H9 (cell line): Measurements from ENCODE around the gene NUTM2D. TPM values are rescaled to one million over a fixed set of nuclear protein-coding genes. Genes with fewer than 3 reads are reported as not detected.
"Not testable (repeated sequence)": the region's sequence is repeated elsewhere in the genome, so short reads cannot be mapped to it uniquely, and the experiment has no call there.

Experiments used
- DNase-seq: peaks from one replicate; pipeline ENCODE4 v3.0.0-alpha.2; 2017
- H2AFZ ChIP-seq: one replicate; pipeline ENCODE4 v1.6.1; 2013; ENCODE audit warnings: mild to moderate bottlenecking, low read length, control low read depth, moderate library complexity
- H2AK5ac ChIP-seq: 2 replicates; pipeline ENCODE4 v1.6.1; 2013; ENCODE audit warnings: low read length, control low read depth, mixed read lengths; ENCODE audit not compliant: insufficient read length
- H2BK120ac ChIP-seq: one replicate; pipeline ENCODE4 v1.6.1; 2013; ENCODE audit warnings: low read depth, mild to moderate bottlenecking, low read length, control low read depth, inconsistent platforms; ENCODE audit not compliant: poor library complexity, severe bottlenecking
- H2BK12ac ChIP-seq: 2 replicates; pipeline ENCODE4 v1.6.1; 2013; ENCODE audit warnings: low read length, control low read depth, mixed read lengths, low read depth; ENCODE audit not compliant: insufficient read length
- H2BK15ac ChIP-seq: 2 replicates; pipeline ENCODE4 v1.6.1; 2013; ENCODE audit warnings: low read depth, low read length, control low read depth
- H2BK20ac ChIP-seq: one replicate; pipeline ENCODE4 v1.6.1; 2013; ENCODE audit warnings: low read depth, mild to moderate bottlenecking, low read length, control low read depth, inconsistent platforms; ENCODE audit not compliant: poor library complexity, severe bottlenecking
- H2BK5ac ChIP-seq: 2 replicates; pipeline ENCODE4 v1.6.1; 2013; ENCODE audit warnings: low read length, control low read depth, mixed read lengths; ENCODE audit not compliant: insufficient read length
- H3K14ac ChIP-seq: 2 replicates; pipeline ENCODE4 v1.6.1; 2013; ENCODE audit warnings: low read length, control low read depth; ENCODE audit not compliant: insufficient read depth
- H3K18ac ChIP-seq: 2 replicates; pipeline ENCODE4 v1.6.1; 2013; ENCODE audit warnings: low read depth, mild to moderate bottlenecking, mixed read lengths, low read length, control low read depth; ENCODE audit not compliant: insufficient read length
- H3K23ac ChIP-seq: 2 replicates; pipeline ENCODE4 v1.6.1; 2013; ENCODE audit warnings: low read length, control low read depth, mixed read lengths, low read depth; ENCODE audit not compliant: insufficient read length
- H3K23me2 ChIP-seq: 2 replicates; pipeline ENCODE4 v1.6.1; 2013; ENCODE audit warnings: low read depth, mild to moderate bottlenecking, mixed read lengths, low read length, control low read depth; ENCODE audit not compliant: insufficient read length, poor library complexity, severe bottlenecking
- H3K27ac ChIP-seq: 2 replicates; pipeline ENCODE4 v1.5.1; 2013; ENCODE audit warnings: low read length, control low read depth, mixed read lengths, low read depth; ENCODE audit not compliant: insufficient read length
- H3K27me3 ChIP-seq: 2 replicates; pipeline ENCODE4 v1.6.1; 2013; ENCODE audit warnings: low read length, control low read depth, inconsistent platforms; ENCODE audit not compliant: insufficient read depth
- H3K4ac ChIP-seq: 2 replicates; pipeline ENCODE4 v1.6.1; 2013; ENCODE audit warnings: low read depth, mild to moderate bottlenecking, control low read depth, inconsistent platforms, low read length, moderate library complexity
- H3K4me1 ChIP-seq: 2 replicates; pipeline ENCODE4 v1.6.1; 2013; ENCODE audit warnings: low read length, control low read depth, inconsistent platforms; ENCODE audit not compliant: insufficient read depth
- H3K4me2 ChIP-seq: 2 replicates; pipeline ENCODE4 v1.6.1; 2013; ENCODE audit warnings: low read length, control low read depth, mixed read lengths; ENCODE audit not compliant: insufficient read length, insufficient read depth
- H3K56ac ChIP-seq: 2 replicates; pipeline ENCODE4 v1.6.1; 2013; ENCODE audit warnings: low read depth, mild to moderate bottlenecking, mixed read lengths, low read length, control low read depth; ENCODE audit not compliant: insufficient read length
- H3K79me1 ChIP-seq: 2 replicates; pipeline ENCODE4 v1.6.1; 2013; ENCODE audit warnings: low read depth, mild to moderate bottlenecking, moderate library complexity, low read length, control low read depth, inconsistent platforms; ENCODE audit not compliant: insufficient read depth, poor library complexity, severe bottlenecking
- H3K79me2 ChIP-seq: 2 replicates; pipeline ENCODE4 v1.6.1; 2013; ENCODE audit warnings: low read length, control low read depth, inconsistent platforms; ENCODE audit not compliant: insufficient read depth
- H3K9ac ChIP-seq: 2 replicates; pipeline ENCODE4 v1.6.1; 2013; ENCODE audit warnings: low read length, control low read depth, mixed read lengths; ENCODE audit not compliant: insufficient read length; ENCODE audit errors: extremely low read depth
- H3K9me3 ChIP-seq: one replicate; pipeline ENCODE4 v1.6.1; 2013; ENCODE audit warnings: low read depth, low read length, inconsistent platforms; ENCODE audit not compliant: control insufficient read depth
- H3T11ph ChIP-seq: one replicate; pipeline ENCODE4 v1.6.1; 2013; ENCODE audit warnings: mild to moderate bottlenecking, low read length, control low read depth, inconsistent platforms
- H4K20me1 ChIP-seq: one replicate; pipeline ENCODE4 v1.6.1; 2013; ENCODE audit not compliant: control insufficient read depth, insufficient read length, insufficient read depth
- H4K5ac ChIP-seq: 2 replicates; pipeline ENCODE4 v1.6.1; 2013; ENCODE audit warnings: low read depth, mild to moderate bottlenecking, mixed read lengths, low read length, control low read depth; ENCODE audit not compliant: insufficient read length
- H4K8ac ChIP-seq: replicated peaks from 2 replicates; pipeline ENCODE4 v1.6.1; 2013; ENCODE audit warnings: low read length, control low read depth, mixed read lengths, low read depth; ENCODE audit not compliant: insufficient read length
- H4K91ac ChIP-seq: 2 replicates; pipeline ENCODE4 v1.6.1; 2013; ENCODE audit warnings: low read depth, mild to moderate bottlenecking, moderate library complexity, mixed read lengths, low read length, control low read depth; ENCODE audit not compliant: insufficient read length
- H3K27ac Mint-ChIP-seq, 3 experiments: 2 replicates in 2 of 3; 3 replicates in 1 of 3; pipeline ENCODE4 v1.8.0; 2020 to 2021; ENCODE audit warnings: mixed read lengths in 3 of 3, mild to moderate bottlenecking in 1 of 3, moderate library complexity in 1 of 3
- H3K27me3 Mint-ChIP-seq: 2 replicates; pipeline ENCODE4 v1.8.0; 2021; ENCODE audit warnings: low read depth, mild to moderate bottlenecking, moderate library complexity, mixed read lengths
- H3K36me3 Mint-ChIP-seq, 3 experiments: 2 replicates in 2 of 3; 3 replicates in 1 of 3; pipeline ENCODE4 v1.8.0; 2020 to 2021; ENCODE audit warnings: low read depth in 3 of 3, mixed read lengths in 3 of 3; ENCODE audit not compliant: insufficient read depth in 1 of 3
- H3K4me1 Mint-ChIP-seq, 2 experiments: 2 replicates each; pipeline ENCODE4 v1.8.0; 2020; ENCODE audit warnings: mixed read lengths in 2 of 2
- H3K4me3 Mint-ChIP-seq, 2 experiments: 2 replicates in 1 of 2; 3 replicates in 1 of 2; pipeline ENCODE4 v1.8.0; 2020 to 2021; ENCODE audit warnings: mild to moderate bottlenecking in 2 of 2, mixed read lengths in 2 of 2, moderate library complexity in 1 of 2
- H3K9me3 Mint-ChIP-seq, 2 experiments: 2 replicates in 1 of 2; 3 replicates in 1 of 2; pipeline ENCODE4 v1.8.0; 2020; ENCODE audit warnings: mild to moderate bottlenecking in 2 of 2, mixed read lengths in 2 of 2, moderate library complexity in 1 of 2
- WGBS: extraction: QIAGEN DNeasy Blood & Tissue Kit; methylation state at CpG from one replicate; pipeline ENCODE4 v1.1.7; 2013; ENCODE audit warnings: missing lambda C conversion rate, low lambda C conversion rate, mixed read lengths; ENCODE audit not compliant: insufficient read length; ENCODE audit errors: extremely low coverage; 5-methylcytosine and 5-hydroxymethylcytosine counted together
- total RNA-seq: library from RNA; stranded (reverse); gene quantifications from 2 replicates; pipeline ENCODE4 v1.2.1, GENCODE V29; 2021

NUTM2D gene
- total RNA-seq, 1 experiment from 2014 or later, result 3.5 TPM

- H3K23me2 ChIP-seq, H3K79me2 ChIP-seq, H3K79me1 ChIP-seq, H2BK120ac ChIP-seq, H3K27ac Mint-ChIP-seq, H3K27me3 Mint-ChIP-seq, H4K20me1 ChIP-seq, H3K4me1 ChIP-seq, H3K27ac ChIP-seq, H2BK12ac ChIP-seq, H4K5ac ChIP-seq, H2BK15ac ChIP-seq, H3K9me3 ChIP-seq, H3K9me3 Mint-ChIP-seq, H4K91ac ChIP-seq, H3K36me3 Mint-ChIP-seq, H3K4ac ChIP-seq, H3K9ac ChIP-seq, H4K8ac ChIP-seq, H3K18ac ChIP-seq, H3K56ac ChIP-seq, H3K4me3 Mint-ChIP-seq, H3K4me1 Mint-ChIP-seq, H2BK5ac ChIP-seq, H2AFZ ChIP-seq, H2BK20ac ChIP-seq, H3K4me2 ChIP-seq, H2AK5ac ChIP-seq, H3K27me3 ChIP-seq, H3K23ac ChIP-seq, H3K14ac ChIP-seq, DNase-seq, H3T11ph ChIP-seq: not testable (repeated sequence)
- WGBS, result no CpG with 5 or more reads among the region's 31 CpGs
Observed at GRCh38 chr10:87355110-87355509, 2.4 kb upstream of the NUTM2D start.

- H2BK15ac ChIP-seq, H2BK5ac ChIP-seq, H4K91ac ChIP-seq, H3K23me2 ChIP-seq, H3K4me2 ChIP-seq, H4K8ac ChIP-seq, H3K79me1 ChIP-seq, H3K79me2 ChIP-seq, H3K4me1 ChIP-seq, H2BK20ac ChIP-seq, H4K5ac ChIP-seq, H3K27ac Mint-ChIP-seq, DNase-seq, H3K36me3 Mint-ChIP-seq, H3K9ac ChIP-seq, H3K27me3 ChIP-seq, H2AK5ac ChIP-seq, H3K27me3 Mint-ChIP-seq, H2BK120ac ChIP-seq, H3T11ph ChIP-seq, H3K9me3 ChIP-seq, H3K4ac ChIP-seq, H3K23ac ChIP-seq, H3K18ac ChIP-seq, H3K27ac ChIP-seq, H3K4me1 Mint-ChIP-seq, H3K14ac ChIP-seq, H2BK12ac ChIP-seq, H3K56ac ChIP-seq, H4K20me1 ChIP-seq, H3K9me3 Mint-ChIP-seq, H2AFZ ChIP-seq, H3K4me3 Mint-ChIP-seq: not testable (repeated sequence)
- no CpG with 5 or more reads among the region's 3 CpGs for WGBS
Observed at GRCh38 chr10:87358159-87358558, 615 bp downstream of the NUTM2D start.
